HEK293T (cell line): ENCODE results near the gene TMPRSS9.

Experiments used
- BHLHE40 ChIP-seq: fragments of 450-650 bp; IDR thresholded peaks from 2 replicates; pipeline ENCODE4 v1.6.1; 2016; ENCODE audit warnings: mild to moderate bottlenecking, moderate library complexity, borderline replicate concordance
- FOXA1 ChIP-seq: fragments of 450-650 bp; IDR thresholded peaks from 2 replicates; pipeline ENCODE4 v1.6.1; 2016; ENCODE audit warnings: mild to moderate bottlenecking
- FOXM1 ChIP-seq: fragments of 450-650 bp; IDR thresholded peaks from 2 replicates; pipeline ENCODE4 v1.6.1; 2017; ENCODE audit warnings: mild to moderate bottlenecking, borderline replicate concordance
- HDGF ChIP-seq: fragments of 450-650 bp; IDR thresholded peaks from 2 replicates; pipeline ENCODE4 v1.6.1; 2017; ENCODE audit warnings: antibody characterized with exemption, borderline replicate concordance
- SP1 ChIP-seq: fragments of 450-650 bp; IDR thresholded peaks from 2 replicates; pipeline ENCODE4 v1.6.1; 2017
- SUZ12 ChIP-seq: fragments of 450-650 bp; IDR thresholded peaks from 2 replicates; pipeline ENCODE4 v1.6.1; 2016; ENCODE audit warnings: mild to moderate bottlenecking

- TF ChIP-seq FOXA1 (no peak), FOXM1 (no peak), SP1 (no peak), BHLHE40 (no peak), HDGF (no peak), SUZ12 (no peak)
Observed at GRCh38 chr19:2426611-2427428, 66.8 kb downstream of the TMPRSS9 start.
